Uterus (tissue), 4 donors: Measurements from ENCODE around the gene PCNX3. TPM values are rescaled to one million over a fixed set of nuclear protein-coding genes. Genes with fewer than 3 reads are reported as not detected.
A peak's percentile ranks its signal among the peaks of the same experiment; 100 is the strongest.

Experiments used
- DNase-seq, 2 donors: peaks; one replicate each; pipeline ENCODE4 v3.0.0-alpha.2; 2019 to 2020
- H3K27ac ChIP-seq, 2 donors: fragments of 200-600 bp; sonication (generic); 1 replicate in 1 of 2; 2 replicates in 1 of 2; pipeline ENCODE4 v1.5.1; 2016 to 2018
- H3K27me3 ChIP-seq, 2 donors: fragments of 200-600 bp; sonication (generic); one replicate each; pipeline ENCODE4 v1.5.1; 2018 to 2019; ENCODE audit warnings: control low read depth in 1 of 2
- H3K36me3 ChIP-seq, 2 donors: fragments of 200-600 bp; sonication (generic); one replicate each; pipeline ENCODE4 v1.5.1; 2019; ENCODE audit warnings: control low read depth in 1 of 2
- H3K4me1 ChIP-seq, 2 donors: fragments of 200-600 bp; sonication (generic); one replicate each; pipeline ENCODE4 v1.5.1; 2018 to 2019; ENCODE audit warnings: control low read depth in 1 of 2
- H3K4me3 ChIP-seq, 2 donors: fragments of 200-600 bp; sonication (generic); 1 replicate in 1 of 2; 2 replicates in 1 of 2; pipeline ENCODE4 v1.5.1; 2018 to 2019; ENCODE audit warnings: mild to moderate bottlenecking in 1 of 2
- H3K9me3 ChIP-seq, 2 donors: fragments of 200-600 bp; sonication (generic); one replicate each; pipeline ENCODE4 v1.5.1; 2019; ENCODE audit warnings: control low read depth in 1 of 2
- POLR2A ChIP-seq, 2 donors: fragments of 450-650 bp; IDR thresholded peaks; one replicate each; pipeline ENCODE4 v1.6.1; 2016; ENCODE audit warnings: antibody characterized with exemption in 2 of 2, mild to moderate bottlenecking in 1 of 2, moderate library complexity in 1 of 2
- intact Hi-C: fragments of 100-400 bp; cut with DNase I; formaldehyde crosslinking; loops from one replicate; pipeline ENCODE4 v1.15.1; 2023; ENCODE audit warnings: low total_unique reads
- total RNA-seq, 4 donors: library from RNA; depleted of rRNA in 3 of 4; stranded (reverse); fragments of >200 nt in 3 of 4; gene quantifications; one replicate each; pipeline versions ENCODE4 v1.1.0 to v1.2.4, GENCODE V29; 2014 to 2023
- TF ChIP-seq, protein P1 (sequence below), 4 experiments: fragments of 200-600 bp in 2 of 4; fragments of 450-650 bp in 2 of 4; sonication (generic) in 2 of 4; IDR thresholded peaks; one replicate each; pipeline ENCODE4 v1.5.1; 2016 to 2019; ENCODE audit warnings: antibody characterized with exemption in 4 of 4, mild to moderate bottlenecking in 2 of 4, moderate library complexity in 1 of 4
- donor health status: DM: yes; HTN: yes; CAD: no.

The PCNX3 gene
- total RNA-seq, 4 donors from 2014 or later = 6.8 to 47.4 (median 24.6) TPM

GRCh38 chr11:65625628-65626342 lies 10.2 kb downstream of the PCNX3 start:
- no peak overlapping the region for H3K4me3 ChIP-seq
- intact Hi-C loops = no loop called here
- no peaks in the 10 kb centered on the region for H3K27me3 ChIP-seq
- TF ChIP-seq, protein P1, sequence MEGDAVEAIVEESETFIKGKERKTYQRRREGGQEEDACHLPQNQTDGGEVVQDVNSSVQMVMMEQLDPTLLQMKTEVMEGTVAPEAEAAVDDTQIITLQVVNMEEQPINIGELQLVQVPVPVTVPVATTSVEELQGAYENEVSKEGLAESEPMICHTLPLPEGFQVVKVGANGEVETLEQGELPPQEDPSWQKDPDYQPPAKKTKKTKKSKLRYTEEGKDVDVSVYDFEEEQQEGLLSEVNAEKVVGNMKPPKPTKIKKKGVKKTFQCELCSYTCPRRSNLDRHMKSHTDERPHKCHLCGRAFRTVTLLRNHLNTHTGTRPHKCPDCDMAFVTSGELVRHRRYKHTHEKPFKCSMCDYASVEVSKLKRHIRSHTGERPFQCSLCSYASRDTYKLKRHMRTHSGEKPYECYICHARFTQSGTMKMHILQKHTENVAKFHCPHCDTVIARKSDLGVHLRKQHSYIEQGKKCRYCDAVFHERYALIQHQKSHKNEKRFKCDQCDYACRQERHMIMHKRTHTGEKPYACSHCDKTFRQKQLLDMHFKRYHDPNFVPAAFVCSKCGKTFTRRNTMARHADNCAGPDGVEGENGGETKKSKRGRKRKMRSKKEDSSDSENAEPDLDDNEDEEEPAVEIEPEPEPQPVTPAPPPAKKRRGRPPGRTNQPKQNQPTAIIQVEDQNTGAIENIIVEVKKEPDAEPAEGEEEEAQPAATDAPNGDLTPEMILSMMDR (IDR thresholded peaks at IDR 0.05) = peak in 3 of 4 experiments; percentile 50 to 66 (median 54)
- TF ChIP-seq POLR2A (IDR thresholded peaks at IDR 0.05) = no peak
- H3K9me3 ChIP-seq = no peaks in the 10 kb centered on the region
- no peaks in the 10 kb centered on the region for H3K4me1 ChIP-seq
- no peaks in the 10 kb centered on the region for H3K36me3 ChIP-seq
- H3K27ac ChIP-seq = no peak overlapping the region
- peak in 1 of 2 donors; percentile 52 for DNase-seq

- H3K4me3 ChIP-seq = no peak overlapping the region
- intact Hi-C loops = no loop called here
- H3K9me3 ChIP-seq = no peaks in the 10 kb centered on the region
- TF ChIP-seq, protein P1 (IDR thresholded peaks at IDR 0.05) = no peak
- TF ChIP-seq POLR2A (IDR thresholded peaks at IDR 0.05) = no peak
- H3K27me3 ChIP-seq = no peaks in the 10 kb centered on the region
- no peak overlapping the region for H3K27ac ChIP-seq
- DNase-seq = no peak
- no peaks in the 10 kb centered on the region for H3K4me1 ChIP-seq
- no peaks in the 10 kb centered on the region for H3K36me3 ChIP-seq
These were observed 11.6 kb downstream of the PCNX3 start for GRCh38 chr11:65627202-65627601.

- intact Hi-C loops = no loop called here
- Histone ChIP-seq H3K36me3 (no peaks in the 10 kb centered on the region), H3K4me3 (no peak overlapping the region), H3K27me3 (no peaks in the 10 kb centered on the region), H3K4me1 (no peaks in the 10 kb centered on the region), H3K27ac (no peak overlapping the region), H3K9me3 (no peaks in the 10 kb centered on the region)
- TF ChIP-seq, protein P1 (IDR thresholded peaks at IDR 0.05) = no peak
- TF ChIP-seq POLR2A (IDR thresholded peaks at IDR 0.05) = no peak
- DNase-seq = no peak
These were observed 14.0 kb downstream of the PCNX3 start for GRCh38 chr11:65629579-65629978.

DNA sequence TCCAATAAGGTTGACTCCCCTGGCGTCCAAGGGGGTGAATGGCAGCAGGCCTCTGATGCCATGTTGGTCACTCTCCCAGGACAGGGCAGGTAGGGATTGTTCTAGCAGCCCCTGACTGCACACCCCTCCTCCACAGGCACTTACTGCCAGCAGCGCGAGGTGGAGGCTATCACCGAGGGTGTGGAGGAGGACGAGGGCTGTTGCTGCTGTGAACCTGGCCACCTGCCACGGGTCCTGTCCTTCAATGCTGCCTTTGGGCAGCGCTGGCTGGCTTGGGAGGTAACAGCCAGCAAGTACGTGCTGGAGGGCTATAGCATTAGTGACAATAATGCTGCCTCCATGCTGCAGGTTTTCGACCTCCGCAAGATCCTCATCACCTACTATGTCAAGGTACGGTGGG lies 14.6 kb downstream of the PCNX3 start:
- Histone ChIP-seq H3K36me3 (no peaks in the 10 kb centered on the region), H3K9me3 (no peaks in the 10 kb centered on the region), H3K27ac (no peak overlapping the region), H3K27me3 (no peaks in the 10 kb centered on the region), H3K4me1 (no peaks in the 10 kb centered on the region), H3K4me3 (no peak overlapping the region)
- TF ChIP-seq, protein P1 (IDR thresholded peaks at IDR 0.05) = no peak
- TF ChIP-seq POLR2A (IDR thresholded peaks at IDR 0.05) = no peak
- DNase-seq = no peak
- intact Hi-C loops = loop anchor here (10.0 kb wide), 1 partner anchor 185 kb away; no protein-coding TSS in a partner anchor

GRCh38 chr11:65633390-65634108 lies 18.0 kb downstream of the PCNX3 start:
- Histone ChIP-seq H3K27me3 (no peaks in the 10 kb centered on the region), H3K4me3 (no peak overlapping the region), H3K9me3 (no peaks in the 10 kb centered on the region), H3K4me1 (peaks cover 0 to 8% of the 10 kb centered on the region in 2 donors), H3K36me3 (no peaks in the 10 kb centered on the region), H3K27ac (no peak overlapping the region)
- intact Hi-C loops = loop anchor here (10.0 kb wide), 1 partner anchor 181 kb away; no protein-coding TSS in a partner anchor
- TF ChIP-seq POLR2A (IDR thresholded peaks at IDR 0.05) = no peak
- TF ChIP-seq, protein P1 (IDR thresholded peaks at IDR 0.05) = no peak
- no peak for DNase-seq
